ENCODE measurements around the gene GPSM1.

Gene GPSM1

DNA sequence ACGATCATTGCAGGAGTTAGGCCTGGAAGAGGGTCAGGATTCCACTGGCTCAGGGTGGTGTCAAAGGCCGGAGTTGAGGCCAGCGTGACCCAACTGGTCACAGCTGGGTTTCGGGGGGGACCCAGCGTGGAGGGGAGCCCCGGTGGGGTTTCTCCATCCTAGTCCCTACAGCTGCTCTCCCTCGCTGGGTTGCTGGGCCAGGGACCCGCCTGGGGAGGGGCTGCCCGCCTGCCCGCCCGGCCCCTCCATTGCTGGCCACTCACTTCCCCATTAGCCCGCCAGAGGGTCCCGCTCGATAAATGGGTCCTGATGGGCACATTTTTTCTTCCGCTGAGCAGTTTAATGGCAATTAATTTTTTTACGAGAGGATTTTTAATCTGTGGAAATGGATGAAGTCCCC is 32.3 kb upstream of the GPSM1 start:
- no peak for DNase-seq (ENCODE audit: low spot score in 2 of 2)
- Histone ChIP-seq H3K9me3 (no peaks in the 10 kb centered on the region), H3K4me3 (no peak overlapping the region), H3K27me3 (ENCODE audit: low read depth) (no peaks in the 10 kb centered on the region), H3K4me1 (no peaks in the 10 kb centered on the region), H3K36me3 (replicated peaks) (no peaks in the 10 kb centered on the region)
- in situ Hi-C loops (cut with MboI; ENCODE audit: low sequenced_read_pairs): no loop called here

DNA sequence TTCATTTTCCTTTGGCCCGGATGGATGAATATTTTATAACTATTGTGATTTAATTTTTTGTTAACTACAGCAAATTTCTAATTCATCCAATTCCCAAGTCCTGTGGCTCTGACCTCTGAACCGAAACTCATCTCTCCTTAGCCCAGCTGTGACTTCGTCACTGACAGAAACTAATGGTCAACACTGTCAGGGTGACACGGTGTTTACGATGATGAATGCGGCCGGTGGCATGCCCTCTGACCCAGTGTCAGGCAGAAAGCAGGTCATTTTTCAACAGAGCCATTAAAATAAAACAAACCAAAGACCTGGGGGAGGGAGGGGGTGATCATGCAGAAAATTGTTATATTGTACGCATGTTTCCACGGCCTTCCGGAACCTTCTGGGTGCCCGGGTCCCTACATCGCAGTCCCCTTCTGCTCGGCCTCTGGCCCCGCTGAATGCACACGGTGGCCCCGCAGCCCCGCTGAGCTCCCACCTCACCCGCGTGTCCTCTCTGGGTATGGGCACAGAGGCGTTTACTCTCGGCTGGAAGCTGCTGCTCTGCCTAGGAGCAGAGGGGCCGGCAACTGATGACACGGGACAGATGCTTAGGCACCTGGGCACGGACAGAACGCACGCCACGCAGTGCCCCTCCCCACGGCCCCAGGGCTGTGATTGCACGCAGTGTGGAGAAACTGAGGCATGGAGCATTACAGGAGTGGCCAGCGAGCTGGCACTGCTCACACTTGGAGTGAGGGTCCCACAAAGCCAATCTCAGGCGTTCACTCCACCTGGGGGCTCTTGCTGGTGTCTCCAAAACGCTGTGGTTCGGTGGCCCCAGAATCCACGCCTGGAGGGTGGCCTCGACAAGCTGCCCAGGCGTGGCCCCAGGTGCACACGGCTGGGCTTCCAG is 31.6 kb upstream of the GPSM1 start:
- in situ Hi-C loops (cut with MboI; ENCODE audit: low sequenced_read_pairs): no loop called here
- Histone ChIP-seq H3K4me1 (no peaks in the 10 kb centered on the region), H3K27me3 (ENCODE audit: low read depth) (no peaks in the 10 kb centered on the region), H3K4me3 (no peak overlapping the region), H3K36me3 (replicated peaks) (no peaks in the 10 kb centered on the region), H3K9me3 (no peaks in the 10 kb centered on the region)
- no peak for DNase-seq (ENCODE audit: low spot score in 2 of 2)

DNA sequence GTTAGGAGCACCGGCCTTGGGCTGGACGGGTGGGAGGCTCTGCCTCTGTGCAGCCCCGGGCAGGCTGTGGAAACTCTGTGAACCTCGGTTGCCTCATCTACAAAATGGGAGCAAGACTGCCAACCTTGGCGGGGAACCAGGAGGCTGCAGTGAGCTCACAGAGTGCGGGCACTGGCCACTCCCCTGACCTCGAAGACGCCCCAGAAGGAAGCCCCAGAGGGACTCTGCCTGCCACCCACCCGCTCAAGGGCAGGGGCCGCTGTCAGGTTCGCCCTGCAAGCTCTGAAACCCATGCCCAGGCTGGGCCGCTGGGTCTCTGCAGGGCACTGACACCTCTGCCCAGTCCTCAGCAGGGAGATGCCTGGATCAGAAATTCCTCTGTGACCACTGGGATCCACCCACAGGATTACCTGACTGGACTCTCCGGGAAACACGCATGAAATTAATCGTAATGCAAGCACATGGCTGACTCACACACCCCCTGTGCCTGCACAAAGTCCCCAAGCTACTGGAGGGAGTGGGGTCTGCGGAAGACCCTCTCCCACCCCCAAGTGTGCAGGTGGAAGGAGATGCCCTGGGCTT is 30.8 kb upstream of the GPSM1 start:
- in situ Hi-C loops (cut with MboI; ENCODE audit: low sequenced_read_pairs): no loop called here

DNA sequence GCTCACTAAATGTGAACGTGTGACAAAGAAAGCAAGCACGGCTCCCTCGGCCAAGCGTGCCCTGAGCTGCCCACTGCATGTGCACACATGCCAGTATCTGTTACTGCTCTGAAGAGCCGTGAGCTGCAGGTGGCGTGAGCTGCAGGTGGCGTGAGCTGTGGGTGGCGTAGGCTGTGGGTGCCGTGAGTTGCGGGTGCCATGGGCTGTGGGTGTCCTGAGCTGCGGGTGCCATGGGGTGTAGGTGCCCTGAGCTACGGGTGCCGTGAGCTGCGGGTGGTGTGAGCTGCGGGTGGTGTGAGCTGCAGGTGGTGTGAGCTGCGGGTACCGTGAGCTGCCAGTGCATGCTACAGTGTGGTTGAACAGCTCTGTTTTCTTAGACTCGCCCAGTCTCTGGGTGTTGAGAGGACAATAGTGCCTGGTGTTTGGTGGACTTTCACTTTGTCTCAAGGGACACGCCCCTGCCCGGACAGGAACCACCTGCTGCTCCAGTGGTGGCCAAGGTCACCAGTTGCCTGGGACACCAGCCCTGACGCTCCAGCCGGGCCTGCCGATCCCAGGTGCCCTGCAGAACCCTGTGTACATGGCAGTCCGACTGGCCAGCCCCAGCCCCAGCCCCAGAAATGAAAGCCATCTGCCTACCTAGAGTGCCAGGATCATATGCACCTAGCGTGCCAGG is 30.2 kb upstream of the GPSM1 start:
- no peaks in the 10 kb centered on the region for H3K36me3 ChIP-seq (replicated peaks)
- no peaks in the 10 kb centered on the region for H3K9me3 ChIP-seq
- in situ Hi-C loops (cut with MboI; ENCODE audit: low sequenced_read_pairs): no loop called here
- H3K4me1 ChIP-seq: no peaks in the 10 kb centered on the region
- H3K4me3 ChIP-seq: no peak overlapping the region
- no peaks in the 10 kb centered on the region for H3K27me3 ChIP-seq (ENCODE audit: low read depth)
- no peak for DNase-seq (ENCODE audit: low spot score in 2 of 2)

More for the DNA sequence above, 30.8 kb upstream of the GPSM1 start:
- Histone ChIP-seq H3K4me1 (no peaks in the 10 kb centered on the region), H3K27me3 (ENCODE audit: low read depth) (no peaks in the 10 kb centered on the region), H3K36me3 (replicated peaks) (no peaks in the 10 kb centered on the region), H3K9me3 (no peaks in the 10 kb centered on the region), H3K4me3 (no peak overlapping the region)
- DNase-seq (ENCODE audit: low spot score in 2 of 2): no peak

DNA sequence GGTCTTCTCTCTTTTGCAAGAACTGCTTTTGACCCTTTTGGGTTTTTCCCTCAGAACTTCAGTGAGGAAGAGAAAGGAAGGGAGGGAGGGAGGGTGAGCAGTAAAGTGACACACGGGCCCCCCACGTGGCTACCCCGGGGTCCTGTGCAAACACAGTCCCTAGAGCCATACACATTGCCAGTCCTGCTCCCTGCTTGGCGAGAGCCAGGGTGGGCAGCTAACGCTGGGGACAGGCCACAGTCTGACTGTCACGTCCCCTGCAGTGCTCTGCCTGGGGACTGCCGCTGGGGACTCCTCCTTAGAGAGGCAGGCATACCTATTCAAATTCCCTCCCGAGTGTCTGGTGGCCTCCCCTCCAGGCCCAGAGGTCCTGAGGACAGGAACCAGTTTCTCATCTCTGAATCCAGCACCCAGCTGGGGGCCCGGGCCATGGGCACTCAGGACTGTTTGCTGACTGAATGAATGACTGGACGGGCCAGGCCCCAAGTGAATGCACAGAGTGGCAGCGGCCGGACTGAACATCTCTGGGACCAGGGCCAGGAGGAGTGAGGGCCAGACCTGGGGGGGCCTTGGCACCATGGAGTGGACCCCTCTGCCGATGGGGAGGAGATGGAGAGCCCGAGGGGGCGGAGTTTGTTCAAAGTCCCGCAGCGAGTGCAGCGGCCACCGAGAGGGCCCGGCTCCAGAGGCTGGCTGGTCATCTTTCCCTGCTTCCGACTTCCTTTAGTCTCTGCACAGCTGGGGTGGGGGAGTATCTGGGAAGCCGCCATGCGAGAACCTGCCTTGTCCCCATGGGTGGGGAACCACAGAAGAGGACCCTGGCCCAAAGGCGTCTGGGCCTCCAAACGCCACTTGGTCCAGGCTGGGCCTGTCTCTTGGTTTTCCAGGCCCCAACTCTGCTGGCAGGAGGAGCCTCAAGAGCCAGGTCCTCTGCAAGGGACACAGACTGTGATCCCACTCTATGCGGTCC is 29.3 kb upstream of the GPSM1 start:
- H3K4me3 ChIP-seq: no peak overlapping the region
- no peaks in the 10 kb centered on the region for H3K36me3 ChIP-seq (replicated peaks)
- no peaks in the 10 kb centered on the region for H3K9me3 ChIP-seq
- H3K27me3 ChIP-seq (ENCODE audit: low read depth): no peaks in the 10 kb centered on the region
- H3K4me1 ChIP-seq: no peaks in the 10 kb centered on the region
- DNase-seq (ENCODE audit: low spot score in 2 of 2): no peak
- in situ Hi-C loops (cut with MboI; ENCODE audit: low sequenced_read_pairs): no loop called here

DNA sequence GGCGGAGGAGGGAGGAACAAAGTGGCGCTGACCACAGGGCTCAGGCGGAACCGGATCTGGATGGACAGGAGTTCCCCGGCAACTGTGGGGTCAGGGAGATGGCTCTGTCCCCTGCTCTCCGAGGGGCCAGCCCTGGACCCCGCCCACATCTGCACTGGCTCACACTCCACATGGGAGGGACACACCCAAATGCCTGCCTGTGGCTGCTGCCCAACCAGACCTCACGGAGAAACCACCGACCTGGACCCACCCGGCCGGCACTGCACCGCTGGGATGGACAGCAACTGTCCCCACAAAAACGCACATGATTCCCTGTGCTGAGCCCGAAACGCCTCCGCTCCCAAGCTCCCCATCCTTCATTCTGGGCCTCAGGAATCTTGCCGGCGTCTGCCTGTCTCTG is 28.2 kb upstream of the GPSM1 start:
- in situ Hi-C loops (cut with MboI; ENCODE audit: low sequenced_read_pairs): no loop called here
- Histone ChIP-seq H3K4me3 (no peak overlapping the region), H3K4me1 (no peaks in the 10 kb centered on the region), H3K9me3 (no peaks in the 10 kb centered on the region), H3K36me3 (replicated peaks) (no peaks in the 10 kb centered on the region), H3K27me3 (ENCODE audit: low read depth) (no peaks in the 10 kb centered on the region)
- no peak for DNase-seq (ENCODE audit: low spot score in 2 of 2)

DNA sequence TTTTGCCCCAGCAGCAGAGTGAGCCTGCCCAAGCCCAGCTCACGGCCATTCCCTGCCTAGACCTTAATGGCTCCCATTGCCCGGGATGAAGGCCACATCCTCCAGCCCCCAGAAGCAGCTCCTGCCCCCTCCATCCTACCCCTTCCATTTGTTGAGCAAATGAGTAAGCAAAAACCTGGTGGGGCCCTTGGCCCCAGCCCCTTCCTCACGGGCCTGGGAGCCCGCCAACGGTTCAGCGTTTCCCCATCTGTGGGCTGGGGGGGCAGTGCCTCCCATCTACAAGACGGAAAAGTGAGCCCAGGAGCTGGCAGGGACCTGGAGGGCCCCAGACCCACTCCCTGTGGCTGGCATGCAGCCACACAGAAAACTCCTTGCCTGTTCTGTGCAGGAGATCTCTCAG is 27.8 kb upstream of the GPSM1 start:
- Histone ChIP-seq H3K27me3 (ENCODE audit: low read depth) (no peaks in the 10 kb centered on the region), H3K4me1 (no peaks in the 10 kb centered on the region), H3K4me3 (no peak overlapping the region), H3K36me3 (replicated peaks) (no peaks in the 10 kb centered on the region), H3K9me3 (no peaks in the 10 kb centered on the region)
- DNase-seq (ENCODE audit: low spot score in 2 of 2): no peak
- in situ Hi-C loops (cut with MboI; ENCODE audit: low sequenced_read_pairs): no loop called here

DNA sequence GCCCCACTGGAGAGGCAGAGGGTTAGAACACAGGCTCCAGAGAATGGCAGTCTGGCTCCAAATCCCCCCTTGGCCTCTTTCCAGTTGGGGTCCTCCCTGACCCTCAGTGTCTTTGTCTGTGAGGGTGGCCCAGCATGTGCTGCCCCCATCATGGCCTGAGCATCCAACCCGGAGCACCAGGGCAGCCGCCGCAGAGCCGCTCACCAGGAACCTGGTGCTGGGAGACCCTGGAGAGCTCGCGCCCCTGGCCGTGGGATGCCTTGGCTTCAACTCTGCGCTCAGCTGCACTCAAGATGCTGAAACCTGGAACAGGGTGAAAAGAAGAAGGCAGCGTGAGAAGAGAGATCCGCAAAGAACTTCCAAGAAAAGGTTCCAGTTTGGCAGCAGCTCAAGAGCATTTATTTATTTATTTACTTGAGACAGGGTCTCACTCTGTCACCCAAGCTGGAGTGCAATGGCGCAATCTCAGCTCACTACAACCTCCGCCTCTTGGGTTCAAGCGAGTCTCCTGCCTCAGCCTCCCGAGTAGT is 27.3 kb upstream of the GPSM1 start:
- DNase-seq (ENCODE audit: low spot score in 2 of 2): no peak
- in situ Hi-C loops (cut with MboI; ENCODE audit: low sequenced_read_pairs): no loop called here

DNA sequence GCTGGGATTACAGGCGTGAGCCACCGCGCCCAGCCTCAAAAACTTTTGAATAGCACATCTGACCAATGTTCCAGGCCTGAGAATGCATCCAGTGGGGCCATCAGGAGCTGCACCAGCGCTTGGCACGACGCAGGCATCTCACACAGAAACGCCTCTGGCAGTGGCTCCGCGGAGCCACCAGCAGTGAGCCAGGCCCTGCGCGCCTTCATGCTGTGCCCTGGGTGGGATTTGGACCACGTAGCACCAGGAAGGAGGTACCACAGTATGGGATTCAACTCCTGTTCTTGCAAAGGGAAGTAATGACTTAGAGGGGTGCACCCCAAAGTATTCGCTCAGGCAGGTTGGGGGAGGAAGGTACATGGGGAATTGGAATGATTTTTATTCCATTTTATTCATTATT is 26.5 kb upstream of the GPSM1 start:
- H3K4me1 ChIP-seq: no peaks in the 10 kb centered on the region
- in situ Hi-C loops (cut with MboI; ENCODE audit: low sequenced_read_pairs): no loop called here

More for the DNA sequence above, 27.3 kb upstream of the GPSM1 start:
- Histone ChIP-seq H3K4me1 (no peaks in the 10 kb centered on the region), H3K4me3 (no peak overlapping the region), H3K36me3 (replicated peaks) (no peaks in the 10 kb centered on the region), H3K27me3 (ENCODE audit: low read depth) (no peaks in the 10 kb centered on the region), H3K9me3 (no peaks in the 10 kb centered on the region)

DNA sequence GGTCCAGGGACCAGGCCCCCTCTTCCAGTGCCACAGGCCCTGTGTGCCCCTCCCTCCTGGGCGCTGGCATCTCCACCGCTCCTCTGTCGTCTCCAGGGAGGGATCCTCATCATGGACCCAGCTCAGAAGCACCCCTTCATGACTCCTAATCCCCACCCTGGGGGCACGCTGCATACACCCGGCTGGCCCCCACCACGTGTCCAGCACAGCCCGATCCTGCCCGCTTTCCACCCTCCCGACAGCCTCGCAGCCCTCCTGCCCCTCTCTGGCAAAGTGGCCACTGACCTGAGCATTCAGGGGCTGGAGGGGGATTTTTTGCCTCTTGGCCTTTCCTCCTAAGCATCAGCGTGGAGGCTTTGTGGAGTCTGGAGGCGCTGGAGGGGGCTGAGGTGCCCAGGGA is 24.8 kb upstream of the GPSM1 start:
- no peak overlapping the region for H3K4me3 ChIP-seq
- DNase-seq (ENCODE audit: low spot score in 2 of 2): no peak
- H3K27me3 ChIP-seq (ENCODE audit: low read depth): no peaks in the 10 kb centered on the region
- no peaks in the 10 kb centered on the region for H3K4me1 ChIP-seq
- in situ Hi-C loops (cut with MboI; ENCODE audit: low sequenced_read_pairs): no loop called here
- no peaks in the 10 kb centered on the region for H3K36me3 ChIP-seq (replicated peaks)
- H3K9me3 ChIP-seq: no peaks in the 10 kb centered on the region

More for the DNA sequence above, 26.5 kb upstream of the GPSM1 start:
- Histone ChIP-seq H3K4me3 (no peak overlapping the region), H3K9me3 (no peaks in the 10 kb centered on the region), H3K36me3 (replicated peaks) (no peaks in the 10 kb centered on the region), H3K27me3 (ENCODE audit: low read depth) (no peaks in the 10 kb centered on the region)
- DNase-seq (ENCODE audit: low spot score in 2 of 2): no peak

DNA sequence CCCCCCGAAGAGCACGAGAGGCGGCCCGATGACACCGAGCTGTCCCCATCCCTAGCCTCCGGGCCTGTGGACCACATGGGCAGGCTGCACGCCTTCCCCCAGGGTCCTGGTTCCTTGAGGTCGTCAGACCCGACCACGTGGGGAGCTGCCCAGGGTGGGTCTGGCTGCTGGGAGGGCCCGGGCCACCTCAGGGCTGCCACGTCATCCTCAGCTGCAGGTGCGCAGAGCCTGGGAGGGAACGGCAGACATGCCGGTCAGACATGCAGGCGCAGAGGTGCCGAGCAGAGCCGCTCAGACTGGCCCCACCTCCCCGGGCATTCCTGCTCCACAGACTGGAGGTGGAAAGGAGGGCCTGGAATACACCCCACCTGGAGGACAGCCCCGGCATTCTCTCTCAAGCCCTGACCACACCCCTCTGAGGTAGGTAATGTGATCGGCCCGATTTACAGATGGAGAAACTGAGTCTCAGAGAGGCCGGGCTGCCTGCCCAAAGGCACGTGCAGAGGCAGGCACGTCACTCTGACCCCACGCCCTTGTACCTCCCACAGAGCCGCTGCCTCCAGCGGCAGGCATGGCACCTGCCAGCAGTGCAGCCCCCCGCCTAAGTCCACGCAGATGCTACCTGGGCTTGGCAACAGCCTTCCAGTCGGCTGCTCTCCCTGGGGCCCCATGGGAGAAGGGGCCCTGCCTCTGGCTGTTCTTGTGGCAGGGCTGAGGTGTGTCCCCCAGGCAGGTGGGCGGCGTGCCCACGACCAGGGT is 24.1 kb upstream of the GPSM1 start:
- DNase-seq (ENCODE audit: low spot score in 2 of 2): no peak

DNA sequence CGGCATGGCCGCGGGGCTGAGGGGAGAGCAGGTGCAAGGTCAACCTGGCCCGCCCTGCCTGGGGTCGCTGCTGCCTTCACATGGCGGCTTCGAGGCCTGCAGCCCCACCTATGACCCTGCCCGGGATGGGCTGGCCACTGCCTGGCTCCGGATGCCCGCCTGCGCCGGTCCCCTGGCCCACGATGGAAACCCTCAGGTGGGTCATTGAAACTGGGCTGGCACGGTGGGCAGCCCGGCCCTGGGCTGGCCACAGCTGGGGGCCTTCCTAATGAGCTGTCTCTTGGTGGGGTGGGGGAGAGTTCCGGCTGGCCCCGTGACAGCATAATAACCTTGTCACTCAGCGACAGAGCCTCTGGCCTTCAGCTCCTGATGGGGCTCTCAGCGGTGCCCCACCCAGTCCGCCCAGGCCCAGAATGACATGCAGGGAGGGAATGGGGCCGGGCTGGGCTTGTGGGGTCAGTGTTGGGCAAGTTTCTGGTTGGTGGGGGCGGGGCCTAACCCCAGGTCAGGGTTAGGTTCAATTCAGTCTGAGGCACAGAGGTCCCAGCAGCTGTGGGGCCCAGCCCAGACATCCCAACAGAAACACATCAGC is 23.4 kb upstream of the GPSM1 start, which contains the start of gene CCDC187:
CCDC187 (minus strand) TSS at position 270 of the 592 bp plus-strand sequence; CDS start at position 6, 264 bp downstream.
- no peaks in the 10 kb centered on the region for H3K4me1 ChIP-seq

More for the DNA sequence above, 24.1 kb upstream of the GPSM1 start:
- no peak overlapping the region for H3K4me3 ChIP-seq
- in situ Hi-C loops (cut with MboI; ENCODE audit: low sequenced_read_pairs): no loop called here
- 0 out of 2 replicates have a peak, but pooled peaks cover under 1% of the 10 kb centered on the region for H3K9me3 ChIP-seq
- no peaks in the 10 kb centered on the region for H3K4me1 ChIP-seq
- H3K27me3 ChIP-seq (ENCODE audit: low read depth): no peaks in the 10 kb centered on the region
- no peaks in the 10 kb centered on the region for H3K36me3 ChIP-seq (replicated peaks)

More for the DNA sequence above, 23.4 kb upstream of the GPSM1 start, which contains the start of gene CCDC187:
- Histone ChIP-seq H3K9me3 (0 out of 2 replicates have a peak, but pooled peaks cover 3% of the 10 kb centered on the region), H3K27me3 (ENCODE audit: low read depth) (no peaks in the 10 kb centered on the region), H3K36me3 (replicated peaks) (no peaks in the 10 kb centered on the region), H3K4me3 (no peak within 1 kb of the TSS)
- in situ Hi-C loops (cut with MboI; ENCODE audit: low sequenced_read_pairs): no loop called here
- no peak for DNase-seq (ENCODE audit: low spot score in 2 of 2)
